H1 (cell line): ENCODE measurements around the gene HSD17B1. TPM values are rescaled to one million over a fixed set of nuclear protein-coding genes. Genes with fewer than 3 reads are reported as not detected.

Experiments used
- CTCF ChIA-PET: fragments of 300-600 bp; sonication (Branson Sonifier 250); formaldehyde crosslinking; loops from one replicate; lab custom pipeline; 2021; ENCODE audit not compliant: partially characterized antibody; lab: Charles Lee
- POLR2A ChIA-PET: fragments of 300-600 bp; sonication (Branson Sonifier 250); formaldehyde crosslinking; loops from one replicate; lab custom pipeline; 2021; ENCODE audit warnings: inconsistent platforms; ENCODE audit not compliant: partially characterized antibody; lab: Charles Lee
- DNase-seq, 2 experiments: peaks; one replicate each; pipeline versions ENCODE4 v3.0.0 to v3.0.0-alpha.2; 2010 to 2022; ENCODE audit warnings: low spot score in 2 of 2, low read depth in 1 of 2, mixed read lengths in 1 of 2
- FAIRE-seq: peaks from 2 replicates; lab custom pipeline; 2011; peaks lifted over from hg19 to GRCh38; lab: Jason Lieb, UNC
- H2AFZ ChIP-seq: 2 replicates; pipeline ENCODE4 v1.8.1; 2012; ENCODE audit warnings: low read length, inconsistent platforms
- H2AK5ac ChIP-seq: 2 replicates; pipeline ENCODE4 v1.6.1; 2013; ENCODE audit warnings: low read depth, low read length
- H2BK120ac ChIP-seq: replicated peaks from 2 replicates; pipeline ENCODE3; 2013; ENCODE audit warnings: low read depth, low read length, inconsistent platforms
- H2BK12ac ChIP-seq: 2 replicates; pipeline ENCODE4 v1.6.1; 2013; ENCODE audit warnings: low read depth, low read length
- H2BK15ac ChIP-seq: 2 replicates; pipeline ENCODE4 v1.6.1; 2013; ENCODE audit warnings: low read length
- H2BK20ac ChIP-seq: 2 replicates; pipeline ENCODE4 v1.6.1; 2013; ENCODE audit warnings: low read length
- H2BK5ac ChIP-seq: 2 replicates; pipeline ENCODE4 v1.6.1; 2013; ENCODE audit warnings: low read depth, low read length
- H3K14ac ChIP-seq: 2 replicates; pipeline ENCODE4 v1.6.1; 2013; ENCODE audit warnings: inconsistent platforms; ENCODE audit not compliant: insufficient read length
- H3K18ac ChIP-seq: 2 replicates; pipeline ENCODE4 v1.6.1; 2013; ENCODE audit warnings: low read length; ENCODE audit errors: extremely low read depth
- H3K23ac ChIP-seq: 2 replicates; pipeline ENCODE4 v1.6.1; 2013; ENCODE audit warnings: inconsistent platforms; ENCODE audit not compliant: insufficient read length
- H3K23me2 ChIP-seq: 2 replicates; pipeline ENCODE4 v1.6.1; 2013; ENCODE audit warnings: low read depth, low read length
- H3K27ac ChIP-seq: 2 replicates; pipeline ENCODE4 v1.6.1; 2011; ENCODE audit warnings: low read depth, low read length, inconsistent platforms
- H3K27me3 ChIP-seq, 4 experiments: replicated peaks in 1 of 4; 1 replicate in 1 of 4; 2 replicates in 3 of 4; pipeline versions ENCODE4 v1.6.1 to v1.8.1; 2011 to 2013; ENCODE audit warnings: low read length in 3 of 4, mild to moderate bottlenecking in 3 of 4, inconsistent platforms in 2 of 4, mixed read lengths in 2 of 4, moderate library complexity in 1 of 4; ENCODE audit not compliant: control insufficient read depth in 3 of 4, insufficient read depth in 3 of 4; ENCODE audit errors: extremely low read depth in 1 of 4
- H3K36me3 ChIP-seq, 4 experiments: 2 replicates each; pipeline versions ENCODE4 v1.6.1 to v1.8.1; 2011 to 2013; ENCODE audit warnings: mild to moderate bottlenecking in 4 of 4, low read length in 3 of 4, moderate library complexity in 2 of 4, control low read depth in 1 of 4, inconsistent platforms in 1 of 4; ENCODE audit not compliant: insufficient read depth in 4 of 4, control insufficient read depth in 2 of 4
- H3K4ac ChIP-seq: replicated peaks from 2 replicates; pipeline ENCODE3; 2013; ENCODE audit warnings: low read length, low read depth, mixed read lengths, inconsistent platforms; ENCODE audit not compliant: insufficient read length
- H3K4me1 ChIP-seq, 4 experiments: replicated peaks in 1 of 4; 1 replicate in 1 of 4; 2 replicates in 3 of 4; pipeline versions ENCODE4 v1.6.1 to v1.8.1; 2011 to 2013; ENCODE audit warnings: low read length in 3 of 4, inconsistent platforms in 2 of 4, mixed read lengths in 1 of 4; ENCODE audit not compliant: insufficient read depth in 4 of 4, control insufficient read depth in 3 of 4
- H3K4me2 ChIP-seq, 2 experiments: 2 replicates each; pipeline versions ENCODE4 v1.6.1 to v1.8.1; 2011 to 2013; ENCODE audit warnings: low read depth in 2 of 2, low read length in 2 of 2, control low read depth in 1 of 2, inconsistent platforms in 1 of 2, mild to moderate bottlenecking in 1 of 2; ENCODE audit not compliant: insufficient read depth in 1 of 2
- H3K4me3 ChIP-seq, 4 experiments: fragments of 200-600, 300-600 bp in 1 of 4; sonication (generic), shearing (Covaris generic), sonication (Bioruptor Twin) in 1 of 4; 2 replicates each; pipeline versions ENCODE4 v1.5.1 to v1.8.1; 2011 to 2016; ENCODE audit warnings: low read length in 4 of 4, low read depth in 3 of 4, control low read depth in 2 of 4, inconsistent platforms in 2 of 4, mild to moderate bottlenecking in 2 of 4, mixed read lengths in 1 of 4, moderate library complexity in 1 of 4; ENCODE audit not compliant: insufficient read depth in 2 of 4; ENCODE audit errors: extremely low read depth in 1 of 4
- H3K56ac ChIP-seq: replicated peaks from 2 replicates; pipeline ENCODE3; 2013; ENCODE audit warnings: low read depth, mild to moderate bottlenecking, mixed read lengths, low read length, inconsistent platforms; ENCODE audit not compliant: insufficient read length
- H3K79me1 ChIP-seq: 2 replicates; pipeline ENCODE4 v1.6.1; 2013; ENCODE audit warnings: low read depth, low read length, control low read depth
- H3K79me2 ChIP-seq, 2 experiments: 2 replicates each; pipeline versions ENCODE4 v1.6.1 to v1.8.1; 2012 to 2013; ENCODE audit warnings: low read length in 2 of 2, mild to moderate bottlenecking in 2 of 2, inconsistent platforms in 1 of 2; ENCODE audit not compliant: insufficient read depth in 2 of 2, control insufficient read depth in 1 of 2
- H3K9ac ChIP-seq, 4 experiments: replicated peaks in 1 of 4; 1 replicate in 1 of 4; 2 replicates in 3 of 4; pipeline versions ENCODE4 v1.6.1 to v1.8.1; 2011 to 2013; ENCODE audit warnings: low read depth in 3 of 4, low read length in 3 of 4, control low read depth in 2 of 4, mild to moderate bottlenecking in 2 of 4, moderate library complexity in 2 of 4, inconsistent platforms in 1 of 4; ENCODE audit errors: extremely low read depth in 1 of 4
- H3K9me3 ChIP-seq, 2 experiments: 2 replicates each; pipeline versions ENCODE4 v1.6.1 to v1.8.1; 2012 to 2013; ENCODE audit warnings: mild to moderate bottlenecking in 2 of 2, moderate library complexity in 2 of 2, control low read depth in 1 of 2, inconsistent platforms in 1 of 2, low read depth in 1 of 2, low read length in 1 of 2, mixed read lengths in 1 of 2; ENCODE audit not compliant: insufficient read depth in 2 of 2
- H4K20me1 ChIP-seq, 2 experiments: replicated peaks in 1 of 2; 2 replicates each; pipeline versions ENCODE3 to v1.8.1; 2011 to 2013; ENCODE audit warnings: inconsistent platforms in 2 of 2, low read length in 2 of 2, mild to moderate bottlenecking in 1 of 2; ENCODE audit not compliant: insufficient read depth in 2 of 2, control insufficient read depth in 1 of 2
- H4K5ac ChIP-seq: 2 replicates; pipeline ENCODE4 v1.6.1; 2013; ENCODE audit warnings: low read length, low read depth, mixed read lengths, inconsistent platforms; ENCODE audit not compliant: insufficient read length
- H4K8ac ChIP-seq: 2 replicates; pipeline ENCODE4 v1.8.0; 2013; ENCODE audit warnings: mild to moderate bottlenecking, moderate library complexity, low read length, inconsistent platforms; ENCODE audit not compliant: insufficient read depth; ENCODE audit errors: extremely low read depth
- H4K91ac ChIP-seq: replicated peaks from 2 replicates; pipeline ENCODE3; 2013; ENCODE audit warnings: low read length, mixed read lengths, inconsistent platforms; ENCODE audit not compliant: insufficient read length
- CHD2 ChIP-seq: IDR thresholded peaks from 2 replicates; pipeline ENCODE4 v1.6.1; 2012; ENCODE audit warnings: low read length, improper control_type of control experiment
- CREB1 ChIP-seq: IDR thresholded peaks from 2 replicates; pipeline ENCODE4 v1.6.1; 2012; ENCODE audit warnings: inconsistent platforms
- GABPA ChIP-seq: IDR thresholded peaks from 2 replicates; pipeline ENCODE4 v1.6.1; 2011; ENCODE audit warnings: mild to moderate bottlenecking, low read length, moderate library complexity, borderline replicate concordance; ENCODE audit not compliant: insufficient read depth
- HDAC2 ChIP-seq, 2 experiments: fragments of 300-600 bp in 1 of 2; sonication (generic) in 1 of 2; IDR thresholded peaks; 2 replicates each; pipeline ENCODE4 v1.6.1; 2011 to 2012; ENCODE audit warnings: low read depth in 2 of 2, low read length in 2 of 2, mild to moderate bottlenecking in 2 of 2, moderate library complexity in 2 of 2, borderline replicate concordance in 1 of 2, inconsistent platforms in 1 of 2
- MAFK ChIP-seq: IDR thresholded peaks from 2 replicates; pipeline ENCODE4 v1.6.1; 2012; ENCODE audit warnings: low read depth, mild to moderate bottlenecking, improper control_type of control experiment, low read length
- NANOG ChIP-seq: IDR thresholded peaks from 2 replicates; pipeline ENCODE4 v1.6.1; 2011; ENCODE audit warnings: low read length, low read depth, mild to moderate bottlenecking, inconsistent platforms; ENCODE audit not compliant: insufficient read depth, poor library complexity, severe bottlenecking
- SIN3A ChIP-seq, 2 experiments: IDR thresholded peaks in 1 of 2; conservative IDR thresholded peaks in 1 of 2; 2 replicates each; pipeline ENCODE4 v1.6.1; 2011 to 2012; ENCODE audit warnings: low read length in 2 of 2, improper control_type of control experiment in 1 of 2, low read depth in 1 of 2, mild to moderate bottlenecking in 1 of 2
- SIX5 ChIP-seq: IDR thresholded peaks from 2 replicates; pipeline ENCODE4 v1.6.1; 2011; ENCODE audit warnings: mild to moderate bottlenecking, low read depth, low read length
- SUZ12 ChIP-seq: fragments of 200-600 bp; sonication (generic); IDR thresholded peaks from 2 replicates; pipeline ENCODE4 v1.6.1; 2012; ENCODE audit warnings: mild to moderate bottlenecking, inconsistent platforms, low read length, moderate library complexity, mixed read lengths
- TAF1 ChIP-seq: IDR thresholded peaks from 2 replicates; pipeline ENCODE4 v1.6.1; 2011; ENCODE audit warnings: mild to moderate bottlenecking, low read depth, low read length
- TBP ChIP-seq: IDR thresholded peaks from 2 replicates; pipeline ENCODE4 v1.6.1; 2011; ENCODE audit warnings: low read depth, low read length, improper control_type of control experiment
- TEAD4 ChIP-seq: IDR thresholded peaks from 2 replicates; pipeline ENCODE4 v1.6.1; 2012; ENCODE audit warnings: low read depth, low read length, inconsistent platforms, mixed read lengths
- WGBS, 2 experiments: shearing (Covaris generic) in 1 of 2; methylation state at CpG; one replicate each; pipeline versions ENCODE4 v1.1.6 to v1.1.7; 2013 to 2015; ENCODE audit warnings: low lambda C conversion rate in 2 of 2, mixed read lengths in 2 of 2, inconsistent platforms in 1 of 2, low coverage in 1 of 2, missing lambda C conversion rate in 1 of 2; ENCODE audit not compliant: insufficient replicate concordance in 2 of 2, insufficient coverage in 1 of 2, insufficient read length in 1 of 2; ENCODE audit errors: extremely low coverage in 1 of 2, missing lambda C conversion rate in 1 of 2; 5-methylcytosine and 5-hydroxymethylcytosine counted together
- polyA plus RNA-seq, 7 experiments: library from polyadenylated mRNA; depleted of rRNA in 3 of 7; stranded (reverse) in 5 of 7; unstranded in 2 of 7; fragments of >200 nt in 5 of 7; fragments of 200-250 nt in 2 of 7; gene quantifications; 1 replicate in 5 of 7; 2 replicates in 1 of 7; 4 replicates in 1 of 7; pipeline versions ENCODE4 v1.2.1 to v1.2.3, GENCODE V29; 2011 to 2013; ENCODE audit warnings: missing spikeins in 2 of 7, mixed read lengths in 2 of 7
- total RNA-seq: library from RNA; stranded (reverse); fragmentation: NEBNext Ultra II Directional; extraction: Animal tissue kit (Norgen Biotek cat#: 25700); gene quantifications from 2 replicates; pipeline ENCODE4 v1.2.1, GENCODE V29; 2021
- TF ChIP-seq, protein P1 (sequence below): IDR thresholded peaks from 2 replicates; pipeline ENCODE4 v1.6.1; 2012; ENCODE audit warnings: inconsistent platforms

The HSD17B1 gene
- total and polyA plus RNA-seq, 2 of the 8 experiments (the other 6 are each of a cell fraction or from before 2014, with no cell fraction given) = 0.88 to 1.0 TPM

GRCh38 chr17:42563950-42564349 lies 11.2 kb downstream of the HSD17B1 start:
- FAIRE-seq (no peak), DNase-seq (no peak)
- CTCF ChIA-PET = interaction anchor here (1.0 to 2.6 kb wide), 5 partner anchors 10 to 746 kb away, joined by 3 to 15 read pairs (median 4); partner anchors contain the start of gene HSD17B1
- Histone ChIP-seq H3K18ac (no peak overlapping the region), H3K23ac (no peak overlapping the region), H2BK12ac (no peak overlapping the region), H3K14ac (no peak overlapping the region), H3K4me3 (no peak overlapping the region), H4K5ac (no peak overlapping the region), H3K9me3 (no peaks in the 10 kb centered on the region), H3K56ac (no peak overlapping the region), H2BK15ac (no peak overlapping the region), H2BK20ac (no peak overlapping the region), H2AFZ (no peak overlapping the region), H4K91ac (no peak overlapping the region), H3K79me2 (peaks cover 9 to 22% of the 10 kb centered on the region in 2 experiments; a peak in 3 of 4 replicates), H3K79me1 (peaks cover 17% of the 10 kb centered on the region), H3K4me1 (peaks cover 0 to 21% (median 9%) of the 10 kb centered on the region in 4 experiments; a peak in 5 of 7 replicates), H3K4ac (no peak overlapping the region), H4K20me1 (peaks cover 0 to 1% of the 10 kb centered on the region in 2 experiments), H2AK5ac (no peak overlapping the region), H3K27me3 (no peaks in the 10 kb centered on the region), H3K36me3 (peaks cover 5 to 19% (median 15%) of the 10 kb centered on the region in 4 experiments), H3K9ac (no peak overlapping the region), H3K23me2 (peaks cover 18% of the 10 kb centered on the region), H2BK5ac (no peak overlapping the region), H4K8ac (no peak overlapping the region), H2BK120ac (no peak overlapping the region), H3K27ac (no peak overlapping the region), H3K4me2 (peak overlapping the region in 1 of 2 experiments; percentile 88; a peak in 1 of 4 replicates)
- WGBS, 2 experiments = 80% methylated on average over 8 of the region's 9 CpGs; no CpG with 5 or more reads in 1 of the 2 experiments
- POLR2A ChIA-PET = interaction anchor here (1.1 to 8.1 kb wide), 2 partner anchors 12 to 19 kb away, joined by 3 to 74 read pairs; partner anchors contain the start of gene PSMC3IP
- TF ChIP-seq MAFK = no peak
- TF ChIP-seq CHD2 = no peak
- TF ChIP-seq SIX5 = no peak
- no peak for TF ChIP-seq SIN3A (conservative IDR thresholded peaks at IDR 0.05 in 1 of 2, IDR thresholded peaks at IDR 0.05 in 1 of 2; ENCODE audit: low read depth in 1 of 2, low read length in 2 of 2)
- no peak for TF ChIP-seq TAF1
- TF ChIP-seq NANOG = no peak
- TF ChIP-seq HDAC2 (IDR thresholded peaks at IDR 0.05; ENCODE audit: borderline replicate concordance in 1 of 2, low read depth in 2 of 2, low read length in 2 of 2) = no peak
- TF ChIP-seq CREB1 = no peak
- no peak for TF ChIP-seq TEAD4
- no peak for TF ChIP-seq SUZ12
- no peak for TF ChIP-seq TBP
- no peak for TF ChIP-seq GABPA
- TF ChIP-seq, protein P1, sequence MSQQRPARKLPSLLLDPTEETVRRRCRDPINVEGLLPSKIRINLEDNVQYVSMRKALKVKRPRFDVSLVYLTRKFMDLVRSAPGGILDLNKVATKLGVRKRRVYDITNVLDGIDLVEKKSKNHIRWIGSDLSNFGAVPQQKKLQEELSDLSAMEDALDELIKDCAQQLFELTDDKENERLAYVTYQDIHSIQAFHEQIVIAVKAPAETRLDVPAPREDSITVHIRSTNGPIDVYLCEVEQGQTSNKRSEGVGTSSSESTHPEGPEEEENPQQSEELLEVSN = no peak
